NCI-H2196 treated with DMSO at 0.1 percent for 48 hours (cell line): ENCODE results near the gene NBAS.
"Not testable (repeated sequence)": the region's sequence is repeated elsewhere in the genome, so short reads cannot be mapped to it uniquely, and the experiment has no call there.

Experiments used
- DNase-seq: peaks from one replicate; lab custom pipeline; 2025; ENCODE audit not compliant: unreplicated experiment; lab: John Stamatoyannopoulos, UW

NBAS gene

DNA sequence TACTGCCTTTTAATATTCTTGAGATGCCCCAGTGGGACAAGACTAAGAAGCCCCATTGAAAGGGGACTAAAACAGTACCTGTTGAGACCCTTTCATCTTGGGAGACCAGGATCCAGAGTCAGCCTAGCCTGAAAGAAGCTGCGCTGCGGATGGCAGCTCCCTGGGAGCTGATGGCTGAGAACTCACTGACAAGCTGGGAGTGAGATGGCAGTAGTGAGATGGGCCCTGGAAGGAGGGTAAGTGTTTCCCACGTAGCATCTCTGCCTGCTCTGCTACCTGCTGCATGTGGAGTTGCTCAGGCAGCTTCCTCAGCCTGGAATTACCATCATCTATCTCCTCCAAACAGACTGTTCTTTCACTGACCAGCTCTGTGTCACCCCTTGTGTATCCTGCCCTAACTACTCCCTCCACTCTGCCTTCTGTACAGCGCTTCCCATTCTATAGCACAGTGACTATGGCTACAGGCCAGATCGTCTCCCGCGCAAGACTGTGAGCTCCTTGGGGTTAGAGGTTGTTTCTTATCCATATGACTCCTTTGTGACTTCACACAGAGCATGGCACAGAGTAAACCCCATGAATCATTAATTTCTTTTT lies 330.4 kb downstream of the NBAS start:
- no peak for DNase-seq

DNA sequence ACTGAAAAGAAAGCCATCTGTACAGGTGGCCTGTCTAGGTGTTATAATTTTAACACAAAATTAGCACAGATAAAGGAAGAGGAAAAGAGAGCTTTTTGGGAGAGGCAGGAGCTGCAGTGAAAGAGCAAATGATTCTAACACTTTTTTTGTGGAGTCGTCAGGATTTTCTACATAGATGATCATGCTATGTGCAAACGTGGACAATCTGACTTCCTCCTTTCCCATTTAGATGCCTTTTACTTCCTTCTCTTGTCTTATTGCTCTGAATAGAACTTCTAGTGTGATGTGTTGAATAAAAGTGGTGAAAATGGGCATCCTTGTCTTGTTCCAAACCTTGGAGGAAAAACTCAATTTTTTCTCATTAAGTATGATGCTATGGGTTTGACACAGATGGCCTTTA lies 334.5 kb downstream of the NBAS start:
- DNase-seq = no peak

DNA sequence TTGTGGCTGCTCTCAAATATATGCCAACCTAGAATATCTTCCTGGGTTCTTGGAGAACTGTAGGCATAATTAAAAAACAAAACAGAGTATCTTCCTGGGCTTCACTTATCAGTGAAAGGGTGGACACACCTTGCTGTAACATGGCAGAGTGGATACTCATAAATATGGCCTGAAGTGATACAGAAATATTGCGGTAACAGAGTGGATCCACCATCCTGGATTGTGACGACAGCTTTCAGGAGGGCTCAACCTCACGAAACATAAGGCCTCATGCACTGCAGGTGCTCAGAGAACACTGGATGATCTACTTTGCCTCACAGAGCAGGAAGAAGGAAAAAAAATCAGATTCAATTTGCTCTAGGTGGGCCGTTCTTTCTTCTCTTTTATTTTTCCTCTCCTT lies 336.0 kb downstream of the NBAS start:
- no peak for DNase-seq

DNA sequence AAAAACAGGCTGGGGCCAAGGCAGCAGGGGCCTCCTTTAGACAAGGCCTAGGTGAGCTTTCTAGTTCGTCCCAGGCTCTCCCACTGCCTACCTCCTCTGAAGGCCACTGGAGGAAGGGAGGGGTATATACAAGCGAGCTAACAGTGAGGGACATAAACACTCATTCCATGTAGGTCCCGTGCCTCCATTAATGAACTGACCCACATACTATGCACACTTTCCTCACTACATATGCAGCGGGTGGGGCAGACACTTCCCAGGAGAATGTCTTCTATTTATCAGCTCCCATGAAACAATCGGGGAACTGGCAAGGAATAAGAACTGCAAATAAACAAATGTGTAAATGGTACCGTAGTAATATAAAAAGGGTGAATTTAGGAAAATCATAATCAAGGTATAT lies 336.5 kb downstream of the NBAS start:
- DNase-seq = no peak

DNA sequence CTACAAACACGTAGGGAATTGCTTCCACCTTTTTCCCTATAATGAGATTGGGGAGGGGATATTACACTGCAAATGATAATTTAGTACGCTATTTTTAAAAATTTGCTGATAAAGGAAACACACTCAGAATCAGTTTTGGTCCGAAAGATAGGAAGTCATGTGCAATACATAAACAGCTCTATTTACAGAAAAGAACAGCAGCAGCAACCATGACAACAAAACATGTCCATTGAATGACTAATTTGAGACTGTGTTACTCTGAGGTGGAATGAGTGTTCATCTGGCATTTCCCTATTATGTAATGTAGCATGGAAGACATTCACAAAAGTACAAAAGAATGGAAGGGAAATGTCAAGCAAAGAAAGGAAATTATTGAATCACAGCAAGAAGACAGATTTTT lies 337.2 kb downstream of the NBAS start:
- DNase-seq = no peak

DNA sequence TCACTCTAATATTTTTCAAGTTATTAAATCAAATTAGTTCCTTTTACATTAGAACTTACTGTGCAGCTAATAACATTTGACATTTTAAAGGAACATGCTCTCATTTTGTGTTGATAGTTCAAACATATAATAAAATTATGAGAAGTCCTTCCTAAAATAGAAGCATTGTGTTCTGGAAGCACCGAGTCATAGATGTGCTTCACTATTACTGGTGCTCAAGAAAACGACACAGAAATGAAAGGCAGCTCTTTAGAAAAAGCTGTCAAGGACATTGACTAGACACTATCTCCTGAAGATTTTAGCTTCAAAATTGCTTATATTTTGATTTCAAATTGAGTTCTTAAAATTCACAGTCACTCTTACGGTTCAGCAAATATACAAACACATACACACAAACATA lies 338.3 kb downstream of the NBAS start:
- no peak for DNase-seq

DNA sequence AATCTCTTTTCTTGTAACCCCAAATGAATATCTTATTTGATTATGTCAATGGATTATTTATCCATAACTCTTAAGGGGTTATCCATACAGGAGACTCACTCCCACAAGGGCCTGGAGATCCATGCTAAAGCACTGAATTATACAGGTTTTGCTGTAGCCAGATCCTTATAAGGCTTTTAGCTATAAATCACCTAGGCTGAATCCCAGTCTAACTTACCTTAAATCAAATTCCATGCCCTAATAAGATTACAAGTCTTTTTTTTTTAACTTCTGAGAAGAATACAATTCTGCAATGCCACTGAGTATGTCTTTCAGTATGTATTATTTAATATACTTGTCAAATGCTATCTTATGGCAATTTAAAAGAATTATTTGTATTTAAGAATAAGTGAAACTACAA lies 340.5 kb downstream of the NBAS start:
- DNase-seq = no peak

DNA sequence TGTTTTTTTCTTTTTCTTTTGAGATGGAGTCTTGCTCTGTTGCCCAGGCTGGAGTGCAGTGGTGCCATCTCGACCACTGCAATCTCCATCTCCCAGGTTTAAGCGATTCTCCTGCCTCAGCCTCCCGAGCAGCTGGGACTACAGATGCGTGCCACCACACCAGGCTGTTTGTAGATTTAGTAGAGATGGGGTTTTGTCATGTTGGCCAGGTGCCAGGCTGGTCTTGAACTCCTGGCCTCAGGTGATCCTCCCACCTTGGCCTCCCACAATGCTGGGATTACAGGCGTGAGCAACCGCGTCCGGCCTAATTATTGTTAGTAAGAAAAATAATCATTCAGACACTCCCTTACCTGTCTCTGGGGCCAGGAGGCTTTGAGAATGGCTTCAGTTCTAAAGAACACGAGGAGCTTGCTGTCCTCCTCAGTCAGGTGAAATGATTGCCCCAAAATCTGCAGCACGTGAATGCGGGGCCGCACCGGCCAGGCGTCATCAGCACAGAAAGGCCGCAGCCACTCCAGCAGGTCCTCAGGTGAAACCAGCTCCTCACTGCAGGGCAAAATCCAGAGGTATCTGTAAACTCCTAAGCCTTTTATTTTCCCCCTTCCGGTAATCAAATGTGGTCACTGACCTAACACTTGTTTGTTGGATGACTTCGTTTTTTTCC lies 342.6 kb downstream of the NBAS start:
- no peak for DNase-seq

DNA sequence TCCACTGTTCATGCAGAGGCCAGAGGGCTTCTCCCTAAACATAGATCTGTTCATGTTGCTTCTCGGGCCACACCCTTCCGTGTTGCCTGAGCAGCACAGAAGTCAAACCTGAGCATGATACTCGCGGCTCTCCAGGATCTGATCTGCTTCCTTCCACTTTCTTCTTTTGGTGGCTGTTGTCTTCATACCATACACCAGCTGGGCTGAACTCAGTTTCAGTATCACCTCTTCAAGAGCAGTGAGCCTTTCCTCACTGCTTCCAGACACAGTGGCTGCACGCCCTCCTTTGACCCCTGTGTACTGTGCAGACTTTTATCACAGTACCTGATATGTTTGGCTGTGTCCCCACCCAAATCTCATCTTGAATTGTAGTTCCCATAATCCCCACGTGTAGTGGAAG lies 348.9 kb downstream of the NBAS start:
- no peak for DNase-seq

DNA sequence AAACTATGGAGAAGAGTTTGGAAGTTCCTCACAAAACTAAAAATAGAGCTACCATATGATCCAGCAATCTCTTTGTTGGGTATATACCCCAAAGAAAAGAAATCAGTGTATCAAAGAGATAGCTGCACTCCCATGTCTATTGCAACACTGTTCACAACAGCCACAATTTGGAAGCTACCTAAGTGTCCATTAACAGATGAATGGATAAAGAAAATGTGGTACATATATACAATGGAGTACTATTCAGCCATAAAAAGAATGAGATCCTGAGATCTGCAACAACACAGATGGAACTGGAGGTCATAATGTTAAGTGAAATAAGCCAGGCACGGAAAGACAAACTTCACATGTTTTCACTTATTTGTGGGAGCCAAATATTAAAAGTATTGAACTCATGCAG lies 350.6 kb downstream of the NBAS start:
- not testable (repeated sequence) for DNase-seq

DNA sequence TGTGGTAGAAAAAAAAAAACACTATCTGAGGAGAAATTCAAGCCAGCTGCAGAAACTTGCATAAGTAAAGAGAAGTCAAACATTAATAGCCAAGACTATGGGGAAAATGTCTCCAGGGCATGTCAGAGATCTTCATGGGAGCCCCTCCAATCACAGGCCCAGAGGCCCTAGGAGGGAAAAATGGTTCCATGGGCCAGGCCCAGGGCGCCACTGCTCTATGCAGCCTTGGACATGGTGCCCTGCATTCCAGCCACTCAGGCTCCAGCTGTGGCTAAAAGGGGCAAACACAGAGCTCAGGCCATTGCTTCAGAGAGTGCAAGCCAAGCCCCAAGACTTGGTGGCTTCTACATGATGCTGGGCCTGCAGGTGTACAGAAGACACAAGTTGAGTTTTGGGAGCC lies 354.7 kb downstream of the NBAS start:
- DNase-seq = no peak

DNA sequence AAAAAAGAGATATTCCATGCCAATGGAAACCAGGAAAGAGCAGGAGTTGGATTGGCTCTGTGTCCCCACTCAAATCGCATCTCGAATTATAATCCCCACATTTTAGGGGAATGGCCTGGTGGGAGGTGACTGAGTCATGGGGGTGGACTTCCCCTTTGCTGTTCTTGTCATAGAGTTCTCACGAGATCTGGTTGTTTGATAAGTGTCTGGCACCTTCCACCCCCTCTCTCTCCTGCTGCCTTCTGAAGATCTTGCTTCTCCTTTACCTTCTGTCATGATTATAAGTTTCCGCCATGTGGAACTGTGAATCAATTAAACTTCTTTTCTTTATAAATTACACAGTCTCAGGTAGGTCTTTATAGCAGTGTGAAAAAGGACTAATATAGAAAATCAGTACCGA lies 355.6 kb downstream of the NBAS start:
- DNase-seq = no peak

DNA sequence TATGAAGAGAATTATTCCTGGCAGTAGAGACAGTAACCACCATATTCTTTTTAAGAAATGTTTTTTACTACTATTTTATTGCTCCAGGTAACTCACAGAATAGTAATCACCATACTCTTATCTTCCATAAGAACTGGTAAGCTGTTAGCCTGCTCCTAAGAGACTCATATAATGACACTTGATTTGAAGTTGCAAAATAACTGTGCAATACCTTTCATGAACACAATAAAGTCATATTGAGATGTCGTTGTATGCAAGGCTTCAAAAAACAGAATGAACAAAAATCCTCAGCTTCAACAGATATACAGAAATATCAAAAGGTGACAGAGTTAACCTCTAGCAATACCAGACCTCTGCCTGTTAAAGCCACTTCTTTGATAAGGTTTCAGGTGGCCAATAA lies 360.1 kb downstream of the NBAS start:
- DNase-seq = no peak

DNA sequence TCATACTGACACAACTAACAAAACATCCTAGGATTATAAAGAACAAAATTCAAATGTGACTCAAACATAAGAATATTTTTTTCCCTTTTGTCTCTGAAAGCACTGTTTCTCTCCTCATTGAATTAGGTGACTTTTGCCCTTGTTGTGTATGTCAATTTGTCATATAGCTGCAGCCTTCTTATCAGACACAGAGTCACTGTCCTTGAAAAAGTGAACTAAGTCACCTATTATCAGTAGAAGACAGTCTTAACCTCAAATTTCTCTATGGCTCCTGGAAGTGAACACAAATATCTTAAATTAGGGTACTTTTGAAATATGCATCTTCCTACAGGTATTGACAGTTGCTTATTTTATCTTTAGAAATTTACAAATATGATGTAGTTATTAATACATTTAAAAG lies 360.6 kb downstream of the NBAS start:
- DNase-seq = no peak

DNA sequence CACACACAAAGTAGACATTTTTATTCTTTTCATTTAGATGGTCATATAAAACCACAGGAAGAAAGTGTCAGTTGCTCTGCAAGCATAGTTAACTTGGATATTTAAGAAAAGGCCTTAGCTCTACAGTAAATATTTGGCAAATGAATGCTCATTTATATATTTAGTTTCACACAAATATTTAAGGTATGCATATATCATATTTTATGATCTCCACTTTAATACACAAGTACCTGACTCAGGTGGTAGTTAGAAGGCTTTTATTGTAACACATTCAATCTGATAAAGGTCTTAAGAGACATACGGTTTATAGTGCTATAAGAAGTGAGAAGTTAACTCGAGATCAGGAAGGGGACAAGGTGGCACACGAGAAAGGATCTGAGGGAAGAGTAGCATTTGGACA lies 363.1 kb downstream of the NBAS start:
- no peak for DNase-seq

DNA sequence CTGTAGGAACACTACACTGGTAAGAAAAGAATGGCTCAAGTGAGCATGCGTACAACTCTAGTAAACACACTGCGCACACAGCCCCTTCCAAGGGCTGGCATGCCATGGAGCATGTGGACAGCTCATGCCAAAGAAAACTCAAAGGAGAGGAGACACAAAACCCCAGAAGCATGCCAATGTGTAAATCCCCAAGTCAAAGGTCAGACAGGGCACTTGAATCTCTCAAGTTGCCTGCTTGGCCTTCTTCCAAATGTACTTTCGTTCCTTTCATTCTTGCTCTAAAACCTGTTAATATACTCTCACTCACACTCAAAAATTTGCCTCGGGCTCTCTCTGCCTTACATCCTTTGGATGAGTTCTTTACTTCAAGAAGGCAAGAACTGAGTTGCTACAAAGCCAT lies 365.3 kb downstream of the NBAS start:
- DNase-seq = no peak

DNA sequence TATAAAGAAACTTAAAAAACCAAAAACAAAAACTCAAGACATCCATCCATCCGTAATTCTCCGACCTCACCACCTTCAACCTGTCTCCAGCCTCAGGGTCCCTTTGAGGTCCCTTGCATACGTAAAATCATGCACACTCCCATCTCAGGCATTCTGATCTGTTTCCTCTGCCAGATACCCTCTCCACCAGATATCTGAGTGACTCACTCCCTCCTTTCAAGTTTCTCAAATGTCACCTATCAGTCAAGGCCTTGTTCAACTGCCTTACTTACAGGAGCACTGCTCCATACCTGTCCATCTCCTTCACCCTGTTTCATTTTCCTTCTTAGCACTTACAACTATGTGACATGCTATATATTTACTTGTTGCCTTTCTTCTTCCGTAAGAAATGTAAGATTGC lies 369.3 kb downstream of the NBAS start:
- DNase-seq = no peak

DNA sequence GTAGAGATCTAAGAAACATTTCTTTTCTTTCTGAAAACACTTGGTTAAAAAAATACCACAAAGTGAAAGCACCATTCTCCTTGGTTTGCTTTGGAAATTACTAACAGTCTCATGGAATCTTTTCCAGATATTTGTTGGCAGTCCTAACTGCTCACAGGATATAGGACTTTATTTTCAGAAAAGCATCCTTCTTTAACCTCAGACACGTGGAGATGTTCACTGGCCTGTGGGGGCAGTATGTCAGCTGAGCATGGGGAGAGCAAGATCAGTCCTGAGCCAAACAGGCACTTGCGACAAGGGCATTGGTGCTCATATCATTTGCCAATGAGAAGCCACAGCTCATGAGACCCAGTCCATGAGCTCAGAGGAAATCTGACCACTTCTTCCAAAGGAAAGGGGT lies 371.9 kb downstream of the NBAS start:
- no peak for DNase-seq

DNA sequence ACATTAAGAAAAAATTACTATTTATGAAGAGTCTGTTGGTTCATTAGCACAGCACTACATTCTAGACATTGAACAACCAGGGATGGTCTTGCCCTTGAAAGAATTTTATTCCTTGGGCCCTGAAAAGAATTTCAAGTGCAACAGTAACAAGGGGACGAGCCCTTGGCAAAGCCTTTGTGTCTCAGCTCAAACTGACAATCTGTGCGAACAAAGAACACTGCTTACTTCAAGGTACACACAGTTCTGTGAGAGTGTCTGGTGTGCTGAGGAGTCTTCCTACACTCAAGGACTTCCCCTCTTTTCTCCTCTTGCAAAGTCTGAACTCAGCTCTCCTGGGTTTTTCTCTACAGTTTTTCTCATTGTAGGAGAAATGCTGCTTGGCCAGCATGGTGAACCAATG lies 373.4 kb downstream of the NBAS start:
- DNase-seq = no peak

DNA sequence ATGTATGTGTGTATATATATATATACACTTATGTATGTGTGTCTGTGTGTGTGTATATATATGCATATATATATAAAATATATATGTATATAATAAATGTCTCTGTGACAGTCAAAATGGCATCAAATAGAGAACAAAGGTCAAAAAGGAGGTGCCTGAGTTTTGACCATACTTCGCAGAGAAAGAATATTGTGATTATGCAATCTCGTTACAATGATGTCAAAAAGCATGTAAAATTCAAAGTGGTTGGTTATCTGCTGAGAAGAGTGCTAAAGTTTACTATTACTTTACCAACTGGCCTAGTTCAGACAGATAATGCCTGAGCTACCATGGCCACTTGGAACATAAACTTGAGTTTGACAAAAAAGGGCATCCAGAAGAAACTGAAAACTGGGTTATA lies 375.0 kb downstream of the NBAS start:
- no peak for DNase-seq

DNA sequence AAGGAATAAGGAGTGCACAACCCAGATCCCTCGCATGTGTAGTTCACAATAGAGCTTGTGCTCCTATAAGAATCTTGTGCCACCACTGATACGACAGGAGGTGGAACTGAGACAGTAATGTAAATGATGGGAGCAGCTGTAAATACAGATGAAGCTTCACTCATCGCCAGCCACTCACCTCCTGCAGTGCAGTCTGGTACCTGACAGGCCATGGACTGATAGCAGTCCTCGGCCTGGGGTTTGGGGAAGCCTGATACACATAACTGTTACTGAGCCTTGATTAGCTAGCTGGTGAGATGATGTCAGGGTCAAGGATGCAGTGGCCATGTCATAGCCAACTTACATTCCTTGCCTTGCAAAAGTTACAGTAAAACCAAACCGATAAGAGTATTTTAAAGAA lies 376.6 kb downstream of the NBAS start:
- DNase-seq = no peak

DNA sequence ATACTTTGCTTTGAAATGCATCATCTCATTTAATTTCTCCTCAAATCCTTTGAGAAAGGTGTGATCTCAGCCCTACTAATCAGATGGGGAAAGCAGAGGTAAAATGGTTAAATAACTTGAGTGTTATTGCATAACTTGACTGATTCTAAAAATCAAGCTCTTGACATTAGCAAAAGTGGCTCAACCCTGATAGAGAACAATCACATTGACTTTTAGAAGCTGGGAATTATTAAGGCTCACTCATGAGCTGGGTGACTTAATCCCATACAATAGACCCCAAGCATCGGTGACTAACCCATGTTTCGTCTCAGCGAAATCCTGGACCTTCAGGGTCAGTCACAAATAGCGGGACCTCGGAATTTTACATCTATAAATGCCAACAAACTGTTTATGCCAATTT lies 378.9 kb downstream of the NBAS start:
- DNase-seq = no peak

DNA sequence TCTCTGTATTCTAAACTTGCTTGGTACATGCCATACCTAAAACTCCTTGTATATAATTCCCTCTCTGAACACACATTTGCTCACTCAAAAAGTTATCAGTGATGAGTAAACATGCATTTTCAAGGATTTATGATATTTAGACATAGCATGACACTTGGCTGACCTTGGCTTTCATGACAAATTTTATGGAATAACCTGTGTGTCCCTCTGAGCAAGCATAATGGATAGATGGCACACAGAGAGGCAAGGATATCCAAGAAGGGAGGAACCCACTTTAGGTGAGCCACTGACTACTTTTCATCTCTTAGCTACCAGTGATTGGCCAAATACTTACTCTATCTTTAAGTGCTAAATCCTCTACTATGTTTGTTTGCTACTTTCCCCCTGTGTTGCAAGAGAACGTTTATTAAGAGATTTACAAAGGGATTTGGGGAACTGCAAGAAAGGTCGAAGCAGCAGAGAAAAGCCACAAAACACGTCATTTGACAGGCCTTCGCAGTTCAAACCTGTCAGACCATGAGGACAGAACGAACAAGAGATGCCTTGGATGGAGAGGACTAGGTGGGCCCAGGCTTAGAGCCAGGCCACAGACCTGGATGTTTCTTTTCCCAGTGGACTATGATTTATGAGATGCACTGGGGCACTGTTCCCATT lies 379.9 kb downstream of the NBAS start:
- no peak for DNase-seq
